Brain microvascular endothelial cell (primary cell): Measurements from ENCODE around the gene CREB3L2.

Source experiments
- DNase-seq: peaks from one replicate; pipeline ENCODE4 v3.0.0-alpha.2; 2020
- H3K27ac ChIP-seq: fragments of 250-450 bp; sonication (Bioruptor Pico); 2 replicates; pipeline ENCODE4 v1.5.1; 2020; ENCODE audit warnings: mild to moderate bottlenecking, moderate library complexity
- H3K27me3 ChIP-seq: fragments of 250-450 bp; sonication (Bioruptor Pico); replicated peaks from 2 replicates; pipeline ENCODE4 v1.5.1; 2020; ENCODE audit warnings: mild to moderate bottlenecking
- H3K36me3 ChIP-seq: fragments of 250-450 bp; sonication (Bioruptor Pico); replicated peaks from 2 replicates; pipeline ENCODE4 v1.5.1; 2020; ENCODE audit warnings: mild to moderate bottlenecking
- H3K4me3 ChIP-seq: 2 replicates; pipeline ENCODE4 v1.5.1; 2011; ENCODE audit warnings: low read depth, mild to moderate bottlenecking, control low read depth, low read length, moderate library complexity
- CTCF ChIP-seq: IDR thresholded peaks from 2 replicates; pipeline ENCODE4 v1.5.1; 2011; ENCODE audit warnings: low read depth, mild to moderate bottlenecking, moderate library complexity, low read length, control low read depth, inconsistent platforms; ENCODE audit errors: missing control alignments
- in situ Hi-C: cut with HindIII; loops from 2 replicates; pipeline ENCODE4 v1.10.0; 2017; ENCODE audit warnings: low sequenced_read_pairs, low pct_ligation_motif_present

The CREB3L2 gene

DNA sequence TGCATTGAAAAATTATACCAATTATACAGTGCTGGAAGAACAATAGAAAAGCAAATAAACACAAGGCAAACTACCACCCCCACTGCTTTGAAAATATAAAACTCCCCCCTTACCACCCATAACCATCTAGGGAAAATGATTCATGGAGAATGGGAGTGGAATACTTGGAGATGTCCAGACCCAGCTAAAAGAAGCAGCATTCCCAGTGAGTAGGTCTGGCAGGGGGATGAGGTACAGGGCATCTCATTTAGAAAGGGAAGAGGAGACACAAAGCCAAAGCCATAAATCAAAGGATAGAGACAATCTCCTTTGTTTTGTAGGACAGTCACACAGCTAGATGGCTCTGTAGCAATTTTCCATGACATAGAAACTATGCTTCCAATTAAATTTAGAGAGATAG lies 119.1 kb downstream of the CREB3L2 start:
- peak overlapping the region; percentile 92 for H3K27ac ChIP-seq
- peak; percentile 30 for DNase-seq
- in situ Hi-C loops: no loop called here
- no peaks in the 10 kb centered on the region for H3K27me3 ChIP-seq
- H3K36me3 ChIP-seq: peaks cover 59% of the 10 kb centered on the region
- no peak overlapping the region for H3K4me3 ChIP-seq
- no peak for TF ChIP-seq CTCF

DNA sequence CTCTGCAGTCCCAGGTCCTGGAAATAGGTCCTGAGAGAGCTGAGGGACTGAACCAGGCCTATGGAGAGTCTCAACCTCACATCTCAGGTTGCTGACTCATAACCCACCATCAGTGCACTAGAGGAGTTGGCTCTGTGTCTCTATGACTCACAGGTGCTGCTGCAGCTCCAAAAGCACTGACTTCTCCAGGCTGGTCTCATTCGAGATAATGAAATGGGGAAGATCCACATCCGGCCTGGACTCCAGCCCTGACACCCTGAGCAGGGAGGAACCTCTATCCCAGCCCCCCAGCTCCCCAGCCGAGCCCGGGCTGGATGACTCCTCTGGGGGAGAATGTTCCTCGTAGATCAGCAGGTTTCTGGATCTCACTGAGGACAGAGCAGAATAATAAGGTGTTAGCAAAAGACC lies 119.6 kb downstream of the CREB3L2 start:
- Histone ChIP-seq H3K27me3 (no peaks in the 10 kb centered on the region), H3K4me3 (no peak overlapping the region), H3K27ac (peak overlapping the region; percentile 92), H3K36me3 (peaks cover 62% of the 10 kb centered on the region)
- peak; percentile 100 for DNase-seq
- in situ Hi-C loops: no loop called here
- TF ChIP-seq CTCF: no peak

DNA sequence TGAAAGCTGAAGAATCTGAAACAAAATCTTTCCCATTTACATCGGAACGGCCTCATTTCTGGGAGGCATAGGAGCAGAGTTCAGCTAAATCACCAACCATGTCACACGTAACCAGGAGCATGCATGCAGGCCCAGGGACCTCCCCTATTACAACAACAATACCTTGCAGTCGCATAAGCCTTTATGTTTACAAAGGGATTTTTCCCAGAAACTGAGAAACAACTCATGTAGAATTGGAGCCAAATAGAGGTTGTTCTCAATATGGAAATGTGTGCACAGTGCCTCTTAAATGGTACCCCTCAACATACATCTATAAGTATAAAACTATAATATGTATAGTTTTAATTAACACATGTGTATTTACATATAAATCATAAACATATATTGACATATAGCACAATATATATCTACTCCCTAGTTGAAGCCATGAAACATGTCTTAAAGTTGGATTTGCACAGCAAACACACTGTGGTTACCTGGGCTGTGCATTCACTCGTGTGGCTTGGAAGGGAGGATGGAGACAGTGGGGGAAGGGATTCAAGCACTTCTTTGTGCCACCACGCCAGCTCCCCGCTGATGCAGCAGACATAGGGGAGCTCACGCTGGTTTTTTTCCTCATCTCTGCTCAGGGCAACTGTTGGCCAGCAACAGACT lies 120.2 kb downstream of the CREB3L2 start:
- Histone ChIP-seq H3K4me3 (no peak overlapping the region), H3K27ac (peak overlapping the region; percentile 92), H3K27me3 (no peaks in the 10 kb centered on the region), H3K36me3 (peaks cover 59% of the 10 kb centered on the region)
- no peak for DNase-seq
- in situ Hi-C loops: no loop called here
- no peak for TF ChIP-seq CTCF

GRCh38 chr7:137880432-137880831 lies 121.5 kb downstream of the CREB3L2 start:
- TF ChIP-seq CTCF: no peak
- Histone ChIP-seq H3K27me3 (no peaks in the 10 kb centered on the region), H3K4me3 (no peak overlapping the region), H3K27ac (peak overlapping the region; percentile 92), H3K36me3 (peaks cover 59% of the 10 kb centered on the region)
- peak; percentile 91 for DNase-seq
- in situ Hi-C loops: no loop called here

DNA sequence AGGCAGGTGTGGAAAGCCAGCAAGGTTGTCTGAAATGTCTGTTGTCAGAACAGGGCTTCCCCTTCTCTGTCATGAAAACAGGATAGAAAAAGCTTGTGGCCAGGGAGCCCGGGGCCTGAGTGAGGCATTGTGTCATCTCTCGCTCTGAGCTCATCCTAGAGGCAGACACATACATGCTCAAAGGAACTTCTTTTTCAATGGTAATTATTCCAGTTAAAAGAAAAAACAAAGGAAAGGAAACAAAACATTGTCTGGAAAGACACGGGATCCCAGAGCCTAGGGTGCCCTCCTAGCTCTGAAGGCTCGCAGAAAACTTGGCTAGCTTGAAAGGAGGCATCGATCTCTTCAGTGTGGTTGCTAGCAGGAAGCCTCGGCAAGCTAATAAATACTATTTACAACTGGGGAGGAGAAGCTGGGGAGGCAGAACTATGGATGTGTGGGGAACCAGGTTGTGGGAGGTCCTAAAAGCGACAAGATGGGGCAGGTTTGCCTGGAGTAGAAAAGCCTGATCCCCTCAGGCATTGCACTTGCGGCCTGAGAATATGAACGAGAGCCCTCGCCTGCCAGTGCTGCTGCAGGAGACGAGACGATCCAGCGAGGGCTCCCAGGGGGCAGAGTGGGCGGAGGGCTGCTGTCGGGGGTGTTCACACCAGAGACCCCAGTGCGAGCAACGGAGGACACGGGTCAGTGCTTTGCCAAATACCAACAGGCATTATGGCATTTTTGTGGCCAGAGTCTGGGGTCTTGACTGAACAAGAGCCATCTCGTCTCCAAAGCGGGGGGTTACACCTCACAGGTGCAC lies 122.3 kb downstream of the CREB3L2 start:
- Histone ChIP-seq H3K27me3 (no peaks in the 10 kb centered on the region), H3K27ac (peak overlapping the region; percentile 92), H3K36me3 (peaks cover 55% of the 10 kb centered on the region), H3K4me3 (no peak overlapping the region)
- in situ Hi-C loops: no loop called here
- no peak for TF ChIP-seq CTCF
- peak; percentile 68 for DNase-seq
